Measurements from ENCODE around the gene KIF2B. TPM values are rescaled to one million over a fixed set of nuclear protein-coding genes. Genes with fewer than 3 reads are reported as not detected.

The KIF2B gene
- total and polyA plus RNA-seq, 2 of the 4 experiments (the other 2 are of a cell fraction), result not detected

GRCh38 chr17:53797501-53797900, 25.2 kb upstream of the KIF2B start:
- intact Hi-C loops (cut with micrococcal nuclease), result no loop called here
- H2AFZ ChIP-seq (replicated peaks; ENCODE audit: low read length, poor library complexity), result no peak overlapping the region
- in situ Hi-C loops (cut with MboI; ENCODE audit: low sequenced_read_pairs), result no loop called here
- H3K36me3 ChIP-seq (ENCODE audit: control insufficient read depth, insufficient read depth, low read length), result no peaks in the 10 kb centered on the region
- WGBS, 2 experiments (ENCODE audit: extremely low coverage in 2 of 2, insufficient read length in 1 of 2), result no CpG with 5 or more reads among the region's 4 CpGs
- DNase-seq, result no peak
- no peak overlapping the region for H4K8ac ChIP-seq (ENCODE audit: low read depth in 2 of 2, low read length in 2 of 2)
- no peak for ATAC-seq (ENCODE audit: low read depth)
- H4K20me1 ChIP-seq (ENCODE audit: insufficient read depth, low read length), result no peaks in the 10 kb centered on the region
- H3K27me3 ChIP-seq (ENCODE audit: control insufficient read depth, insufficient read depth, low read length), result no peaks in the 10 kb centered on the region
- dilution Hi-C loops (cut with HindIII; ENCODE audit: low sequenced_read_pairs, unreplicated experiment), result no loop called here
- H3K9me1 ChIP-seq (ENCODE audit: insufficient read depth, low read length), result no peaks in the 10 kb centered on the region
- ChIA-PET CTCF (no interaction called here), POLR2A (ENCODE audit: unreplicated experiment) (no interaction called here)
- H2AK5ac ChIP-seq (ENCODE audit: low read depth, low read length), result no peak overlapping the region
- H2BK20ac ChIP-seq (ENCODE audit: low read depth, low read length), result no peak overlapping the region
- no peak overlapping the region for H3K14ac ChIP-seq (replicated peaks; ENCODE audit: low read depth, low read length)
- no peak overlapping the region for H3K4me3 ChIP-seq (ENCODE audit: insufficient read depth, low read depth, low read length)
- H3K27ac ChIP-seq (ENCODE audit: insufficient read depth, low read length), result no peak overlapping the region
- H3K4me2 ChIP-seq (ENCODE audit: low read depth, low read length), result no peak overlapping the region
- H3K4ac ChIP-seq (ENCODE audit: low read depth, low read length), result no peak overlapping the region
- peaks cover 9% of the 10 kb centered on the region for H3K9me3 ChIP-seq (ENCODE audit: control insufficient read depth, insufficient read depth, low read length)
- no peak overlapping the region for H2BK15ac ChIP-seq (ENCODE audit: low read depth, low read length)
- no TSS peak for BruUV-seq (replicated peaks)
- no peak overlapping the region for H2BK5ac ChIP-seq (ENCODE audit: low read depth, low read length, poor library complexity, severe bottlenecking)
- no peak for TF ChIP-seq RFX5 (IDR thresholded peaks at IDR 0.05; ENCODE audit: low read depth, low read length)
- TF ChIP-seq USF2 (IDR thresholded peaks at IDR 0.05; ENCODE audit: low read depth, low read length), result no peak
- TF ChIP-seq ELK1 (IDR thresholded peaks at IDR 0.05; ENCODE audit: borderline replicate concordance, low read depth, low read length), result no peak
- no peak overlapping the region for H3K56ac ChIP-seq (ENCODE audit: extremely low read depth, insufficient read depth, low read length)
- H2BK120ac ChIP-seq (ENCODE audit: low read depth, low read length), result no peak overlapping the region
- H2AK9ac ChIP-seq (replicated peaks; ENCODE audit: low read depth, low read length, poor library complexity), result no peak overlapping the region
- H4K91ac ChIP-seq (ENCODE audit: insufficient read depth, low read depth, low read length), result no peak overlapping the region
- no peak overlapping the region for H3K9ac ChIP-seq (ENCODE audit: low read depth, low read length)
- H3K18ac ChIP-seq (ENCODE audit: low read depth, low read length), result no peak overlapping the region
- no peak overlapping the region for H3K23ac ChIP-seq (ENCODE audit: low read depth, low read length)
- no peaks in the 10 kb centered on the region for H3K79me1 ChIP-seq (ENCODE audit: low read depth in 1 of 2, low read length in 2 of 2)
- H4K5ac ChIP-seq (ENCODE audit: low read depth, low read length), result no peak overlapping the region
- no peaks in the 10 kb centered on the region for H3K4me1 ChIP-seq (ENCODE audit: control insufficient read depth, insufficient read depth, low read length)
